HG03457 (cell line): Measurements from ENCODE around the gene SPATA2L.

Experiments
- ATAC-seq: cut with Tn5 transposase; IDR thresholded peaks from one replicate; pipeline ENCODE4 v1.9.1; 2021; ENCODE audit warnings: moderate number of reproducible peaks; ENCODE audit not compliant: unreplicated experiment

Gene SPATA2L

DNA sequence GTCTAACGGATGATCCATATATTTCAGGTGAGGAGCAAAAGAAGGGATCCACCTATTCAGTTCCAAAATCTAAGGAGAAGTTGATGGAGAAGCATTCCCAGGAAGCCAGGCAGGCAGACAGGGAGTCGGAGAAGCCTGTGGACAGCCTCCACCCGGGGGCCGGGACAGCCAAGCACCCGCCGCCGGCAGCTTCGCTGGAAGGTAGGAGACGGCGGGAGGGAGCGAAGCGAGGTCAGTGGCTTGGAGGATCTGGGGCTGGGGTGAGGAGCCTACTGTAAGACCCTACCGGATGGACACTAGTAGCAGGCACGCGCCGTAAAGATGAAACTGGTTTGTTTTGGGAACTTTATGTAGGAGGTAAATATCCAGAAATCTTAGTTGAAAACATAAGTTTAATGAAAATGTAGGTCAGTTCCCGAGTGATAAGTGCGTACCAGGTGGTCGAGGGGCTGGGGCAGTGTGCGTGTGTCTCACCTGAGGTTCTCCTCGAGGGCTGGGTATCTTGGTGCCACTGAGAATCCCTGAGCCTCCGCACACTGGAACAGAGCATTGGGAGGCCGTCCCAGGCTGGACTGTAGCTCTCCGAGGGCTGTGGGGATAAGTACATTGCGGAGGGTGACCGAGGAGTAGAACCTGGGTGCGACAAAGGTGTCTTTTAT, 43.2 kb downstream of the SPATA2L start:
- ATAC-seq: no peak

GRCh38 chr16:89657442-89658220, 43.9 kb downstream of the SPATA2L start, which contains the start of the genes CHMP1A and SPATA33:
CHMP1A (minus strand) TSS chr16:89657708; CDS start chr16:89657588, 120 bp downstream.
SPATA33 (plus strand) TSS chr16:89657836; CDS start chr16:89657912, 76 bp downstream.
- ATAC-seq: peak; percentile 71

- ATAC-seq: no peak
Measured at GRCh38 chr16:89656435-89657121, 44.9 kb downstream of the SPATA2L start.

DNA sequence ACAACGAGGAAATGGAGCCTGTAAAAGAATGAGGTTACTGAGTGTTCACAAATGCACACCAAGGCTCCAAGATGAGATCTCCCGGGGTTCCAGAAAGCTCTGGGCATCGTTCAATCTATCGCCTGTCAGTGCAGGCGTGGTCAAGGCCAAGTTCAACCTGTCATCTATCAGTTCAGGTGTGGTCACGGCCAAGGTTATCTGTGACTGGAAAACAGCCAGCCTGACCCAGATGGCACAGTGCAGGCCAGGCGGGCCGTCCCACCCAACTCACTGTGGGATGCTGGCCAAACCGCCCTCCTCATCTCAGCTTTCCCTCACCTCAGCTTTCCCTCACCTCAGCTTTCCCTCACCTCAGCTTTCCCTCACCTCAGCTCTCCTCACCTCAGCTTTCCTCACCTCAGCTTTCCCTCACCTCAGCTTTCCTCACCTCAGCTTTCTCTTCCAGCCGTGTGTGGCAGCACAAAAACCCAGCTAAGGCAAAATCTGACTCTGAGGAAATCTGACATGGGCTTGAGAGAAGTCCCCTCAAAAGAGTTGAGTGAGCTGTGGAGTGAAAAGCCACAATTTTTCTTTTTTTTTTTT, 46.4 kb downstream of the SPATA2L start:
- no peak for ATAC-seq

GRCh38 chr16:89653656-89654295, 47.7 kb downstream of the SPATA2L start:
- ATAC-seq: no peak

- no peak for ATAC-seq
Measured at GRCh38 chr16:89651584-89651983, 49.9 kb downstream of the SPATA2L start.

DNA sequence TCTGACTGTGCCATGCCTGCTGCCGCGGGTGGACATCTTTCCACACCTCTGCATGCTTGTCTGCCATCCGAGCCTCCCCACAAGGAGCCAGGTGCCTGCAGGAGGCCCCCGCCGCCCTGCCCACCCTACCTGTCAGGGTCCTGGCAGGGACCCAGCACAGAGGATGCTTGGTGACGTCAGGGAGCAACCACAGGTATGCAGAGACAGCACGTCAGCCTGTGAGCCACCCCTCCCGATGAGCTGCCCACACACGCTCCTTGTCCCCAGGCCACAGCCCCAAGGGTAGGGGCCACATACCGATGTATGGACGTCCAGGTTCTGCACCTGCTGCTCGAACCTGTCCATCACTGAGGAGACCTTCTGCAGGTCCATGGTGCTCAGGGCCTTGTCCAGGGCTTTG, 54.6 kb downstream of the SPATA2L start:
- no peak for ATAC-seq
